Smooth muscle cell (in vitro differentiated cells): ENCODE results near the gene FLNA. TPM values are rescaled to one million over a fixed set of nuclear protein-coding genes. Genes with fewer than 3 reads are reported as not detected.
"Not testable (repeated sequence)": the region's sequence is repeated elsewhere in the genome, so short reads cannot be mapped to it uniquely, and the experiment has no call there.

Experiments used
- DNase-seq: peaks from one replicate; lab custom pipeline; 2025; ENCODE audit not compliant: unreplicated experiment; lab: John Stamatoyannopoulos, UW
- H2AFZ ChIP-seq: fragments of 200-600 bp; sonication (generic); 2 replicates; pipeline ENCODE4 v1.6.0; 2016; ENCODE audit warnings: antibody characterized with exemption, low read depth, mild to moderate bottlenecking
- H3F3A ChIP-seq: fragments of 200-600 bp; sonication (generic); 2 replicates; pipeline ENCODE4 v1.6.0; 2017; ENCODE audit warnings: antibody characterized with exemption, low read depth
- H3K27ac ChIP-seq: fragments of 200-600 bp; sonication (generic); 2 replicates; pipeline ENCODE4 v1.5.1; 2016; ENCODE audit warnings: low read depth, mild to moderate bottlenecking
- H3K27me3 ChIP-seq: fragments of 200-600 bp; sonication (generic); 2 replicates; pipeline ENCODE4 v1.6.1; 2016; ENCODE audit warnings: low read depth, mild to moderate bottlenecking
- H3K36me3 ChIP-seq: fragments of 200-600 bp; sonication (generic); 2 replicates; pipeline ENCODE4 v1.5.1; 2016; ENCODE audit warnings: low read depth
- H3K4me1 ChIP-seq: fragments of 200-600 bp; sonication (generic); 2 replicates; pipeline ENCODE4 v1.5.1; 2016; ENCODE audit warnings: low read depth
- H3K4me2 ChIP-seq: fragments of 200-600 bp; sonication (generic); 2 replicates; pipeline ENCODE4 v1.6.0; 2016; ENCODE audit warnings: mild to moderate bottlenecking
- H3K4me3 ChIP-seq: fragments of 200-600 bp; sonication (generic); 2 replicates; pipeline ENCODE4 v1.5.1; 2016; ENCODE audit warnings: mild to moderate bottlenecking
- H3K79me2 ChIP-seq: fragments of 200-600 bp; sonication (generic); 2 replicates; pipeline ENCODE4 v1.6.0; 2016; ENCODE audit warnings: low read depth, mild to moderate bottlenecking
- H3K9ac ChIP-seq: fragments of 200-600 bp; sonication (generic); 2 replicates; pipeline ENCODE4 v1.6.0; 2016; ENCODE audit warnings: low read depth
- H3K9me3 ChIP-seq: fragments of 200-600 bp; sonication (generic); replicated peaks from 2 replicates; pipeline ENCODE4 v1.5.1; 2016; ENCODE audit warnings: low read depth
- H4K20me1 ChIP-seq: fragments of 200-600 bp; sonication (generic); 2 replicates; pipeline ENCODE4 v1.6.0; 2016; ENCODE audit warnings: low read depth
- WGBS: methylation state at CpG from one replicate; pipeline ENCODE4 v1.1.7; 2016; ENCODE audit warnings: low lambda C conversion rate; 5-methylcytosine and 5-hydroxymethylcytosine counted together
- polyA plus RNA-seq: library from polyadenylated mRNA; unstranded; fragments of >200 nt; fragmentation: Nextera tagmentation; extraction: Ambion mirVana; gene quantifications from 2 replicates; pipeline ENCODE4 v1.2.1, GENCODE V29; 2016
- small RNA-seq: library from RNA; depleted of rRNA; stranded (forward); fragments of <200 nt; gene quantifications from one replicate; pipeline ENCODE3, GENCODE V24; 2014
- total RNA-seq: library from RNA; depleted of rRNA; stranded (reverse); fragments of >200 nt; gene quantifications from 2 replicates; pipeline ENCODE4 v1.2.3, GENCODE V29; 2014
- TF ChIP-seq, protein P1 (sequence below): fragments of 200-600 bp; sonication (generic); IDR thresholded peaks from 2 replicates; pipeline ENCODE4 v1.5.1; 2017; ENCODE audit warnings: borderline replicate concordance, mild to moderate bottlenecking, antibody characterized with exemption; ENCODE audit not compliant: insufficient read depth, poor library complexity, severe bottlenecking

FLNA gene
- total and polyA plus RNA-seq, 2 experiments from 2014 or later: 860 to 1,632 TPM

- Histone ChIP-seq H3K9ac (no peak overlapping the region), H3K79me2 (no peaks in the 10 kb centered on the region), H4K20me1 (no peaks in the 10 kb centered on the region), H3K4me1 (no peaks in the 10 kb centered on the region), H3K27me3 (no peaks in the 10 kb centered on the region), H3K4me2 (no peak overlapping the region), H3K9me3 (no peaks in the 10 kb centered on the region), H3K4me3 (no peak overlapping the region), H2AFZ (no peak overlapping the region), H3K27ac (no peak overlapping the region), H3F3A (no peaks in the 10 kb centered on the region), H3K36me3 (no peaks in the 10 kb centered on the region)
- no peak for DNase-seq
- WGBS: 88% methylated on average over 10 of the region's 10 CpGs
- TF ChIP-seq, protein P1, sequence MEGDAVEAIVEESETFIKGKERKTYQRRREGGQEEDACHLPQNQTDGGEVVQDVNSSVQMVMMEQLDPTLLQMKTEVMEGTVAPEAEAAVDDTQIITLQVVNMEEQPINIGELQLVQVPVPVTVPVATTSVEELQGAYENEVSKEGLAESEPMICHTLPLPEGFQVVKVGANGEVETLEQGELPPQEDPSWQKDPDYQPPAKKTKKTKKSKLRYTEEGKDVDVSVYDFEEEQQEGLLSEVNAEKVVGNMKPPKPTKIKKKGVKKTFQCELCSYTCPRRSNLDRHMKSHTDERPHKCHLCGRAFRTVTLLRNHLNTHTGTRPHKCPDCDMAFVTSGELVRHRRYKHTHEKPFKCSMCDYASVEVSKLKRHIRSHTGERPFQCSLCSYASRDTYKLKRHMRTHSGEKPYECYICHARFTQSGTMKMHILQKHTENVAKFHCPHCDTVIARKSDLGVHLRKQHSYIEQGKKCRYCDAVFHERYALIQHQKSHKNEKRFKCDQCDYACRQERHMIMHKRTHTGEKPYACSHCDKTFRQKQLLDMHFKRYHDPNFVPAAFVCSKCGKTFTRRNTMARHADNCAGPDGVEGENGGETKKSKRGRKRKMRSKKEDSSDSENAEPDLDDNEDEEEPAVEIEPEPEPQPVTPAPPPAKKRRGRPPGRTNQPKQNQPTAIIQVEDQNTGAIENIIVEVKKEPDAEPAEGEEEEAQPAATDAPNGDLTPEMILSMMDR: no peak
These were observed 69.6 kb downstream of the FLNA start for GRCh38 chrX:154304846-154305245.

GRCh38 chrX:154303476-154303875, 71.0 kb downstream of the FLNA start:
- H3K4me1 ChIP-seq: no peaks in the 10 kb centered on the region
- no peak overlapping the region for H3K9ac ChIP-seq

DNA sequence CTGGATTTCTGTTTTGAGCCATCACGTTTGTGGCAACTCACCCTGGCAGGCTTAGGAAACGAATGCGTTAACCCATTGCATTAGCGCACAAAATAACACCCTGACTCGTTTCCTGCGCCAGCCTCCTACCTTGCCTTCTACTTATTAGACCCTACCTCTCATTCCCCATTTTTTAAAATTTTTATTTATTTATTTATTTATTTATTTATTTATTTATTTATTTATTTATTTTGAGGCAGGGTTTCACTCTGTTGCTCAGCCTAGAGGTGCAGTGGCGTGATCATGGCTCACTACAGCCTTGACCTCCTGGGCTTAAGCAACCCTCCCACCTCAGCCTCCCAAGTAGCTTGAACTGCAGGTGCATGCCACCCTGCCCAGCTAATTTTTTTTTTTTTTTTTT, 71.4 kb downstream of the FLNA start:
- not testable (repeated sequence) for H3K9ac ChIP-seq, H3K27me3 ChIP-seq, H2AFZ ChIP-seq, H3K79me2 ChIP-seq, H3K9me3 ChIP-seq, H3F3A ChIP-seq, H3K27ac ChIP-seq, H4K20me1 ChIP-seq, H3K4me3 ChIP-seq, H3K4me2 ChIP-seq, DNase-seq, H3K4me1 ChIP-seq, H3K36me3 ChIP-seq
- 82% methylated on average over 7 of the region's 7 CpGs for WGBS

More at GRCh38 chrX:154303476-154303875, 71.0 kb downstream of the FLNA start:
- Histone ChIP-seq H3K36me3 (no peaks in the 10 kb centered on the region), H3K9me3 (no peaks in the 10 kb centered on the region), H2AFZ (no peak overlapping the region), H3K27me3 (no peaks in the 10 kb centered on the region), H3K79me2 (no peaks in the 10 kb centered on the region), H3K4me3 (no peak overlapping the region), H4K20me1 (no peaks in the 10 kb centered on the region), H3F3A (no peaks in the 10 kb centered on the region), H3K4me2 (no peak overlapping the region), H3K27ac (no peak overlapping the region)
- no peak for DNase-seq
- TF ChIP-seq, protein P1: no peak
- WGBS: 79% methylated on average over 7 of the region's 8 CpGs

GRCh38 chrX:154300816-154301215, 73.6 kb downstream of the FLNA start:
- H3K4me2 ChIP-seq: no peak overlapping the region
- WGBS: 93% methylated on average over 8 of the region's 8 CpGs
- H3F3A ChIP-seq: no peaks in the 10 kb centered on the region
- no peak for DNase-seq
- no peaks in the 10 kb centered on the region for H3K9me3 ChIP-seq
- no peaks in the 10 kb centered on the region for H3K27me3 ChIP-seq
- no peak overlapping the region for H3K4me3 ChIP-seq
- H3K4me1 ChIP-seq: no peaks in the 10 kb centered on the region
- no peaks in the 10 kb centered on the region for H4K20me1 ChIP-seq
- TF ChIP-seq, protein P1: no peak
- H3K36me3 ChIP-seq: no peaks in the 10 kb centered on the region
- no peak overlapping the region for H3K27ac ChIP-seq
- no peak overlapping the region for H3K9ac ChIP-seq
- H2AFZ ChIP-seq: no peak overlapping the region
- no peaks in the 10 kb centered on the region for H3K79me2 ChIP-seq

Small RNAs within 50 kb of the gene (small RNA-seq; reads per million reads assigned to genes)
- not detected for gene SNORA70

Other genes with a start within 250 kb of the FLNA start
- gene OPN1LW, start 230.4 kb downstream of the FLNA start, total RNA-seq: not detected in 2 replicates
- gene OPN1LW, start 230.4 kb downstream of the FLNA start, polyA plus RNA-seq: not detected in 2 replicates
- gene OPN1MW, start 192.0 kb downstream of the FLNA start, total RNA-seq: not detected in 2 replicates
- gene OPN1MW, start 192.0 kb downstream of the FLNA start, polyA plus RNA-seq: not detected in 2 replicates
- not detected in 2 replicates for gene OPN1MW2, start 154.9 kb downstream of the FLNA start, total RNA-seq
- gene OPN1MW2, start 154.9 kb downstream of the FLNA start, polyA plus RNA-seq: not detected in 2 replicates
- gene OPN1MW3, start 117.1 kb downstream of the FLNA start, total RNA-seq: not detected in 2 replicates
- gene OPN1MW3, start 117.1 kb downstream of the FLNA start, polyA plus RNA-seq: not detected in 2 replicates
- gene TEX28, start 79.5 kb downstream of the FLNA start, total RNA-seq: not detected in 2 replicates
- gene TEX28, start 79.5 kb downstream of the FLNA start, polyA plus RNA-seq: not detected in 2 replicates
- gene TKTL1, start 78.8 kb downstream of the FLNA start, total RNA-seq: not detected in 2 replicates
- gene TKTL1, start 78.8 kb downstream of the FLNA start, polyA plus RNA-seq: not detected in 2 replicates
- 46.1 and 61.4 TPM in 2 replicates for gene EMD, start 4.7 kb upstream of the FLNA start, total RNA-seq
- gene EMD, start 4.7 kb upstream of the FLNA start, polyA plus RNA-seq: 63.9 and 67.4 TPM in 2 replicates
- 2,811 and 3,107 TPM in 2 replicates for gene RPL10, start 23.7 kb upstream of the FLNA start, total RNA-seq
- 1,314 and 1,395 TPM in 2 replicates for gene RPL10, start 23.7 kb upstream of the FLNA start, polyA plus RNA-seq
- gene DNASE1L1, start 34.6 kb upstream of the FLNA start, total RNA-seq: 33.6 and 40.4 TPM in 2 replicates
- 23.0 and 30.0 TPM in 2 replicates for gene DNASE1L1, start 34.6 kb upstream of the FLNA start, polyA plus RNA-seq
- 28.3 and 203 TPM in 2 replicates for gene TAFAZZIN, start 36.9 kb upstream of the FLNA start, total RNA-seq
- gene TAFAZZIN, start 36.9 kb upstream of the FLNA start, polyA plus RNA-seq: 30.2 and 32.4 TPM in 2 replicates
- 84.0 and 104 TPM in 2 replicates for gene ATP6AP1, start 54.0 kb upstream of the FLNA start, total RNA-seq
- 193 and 213 TPM in 2 replicates for gene ATP6AP1, start 54.0 kb upstream of the FLNA start, polyA plus RNA-seq
- 92.2 and 98.8 TPM in 2 replicates for gene GDI1, start 62.5 kb upstream of the FLNA start, total RNA-seq
- gene GDI1, start 62.5 kb upstream of the FLNA start, polyA plus RNA-seq: 143 and 160 TPM in 2 replicates
- gene FAM50A, start 69.5 kb upstream of the FLNA start, total RNA-seq: 46.0 and 50.1 TPM in 2 replicates
- 183 and 216 TPM in 2 replicates for gene FAM50A, start 69.5 kb upstream of the FLNA start, polyA plus RNA-seq
- 15.1 and 33.6 TPM in 2 replicates for gene PLXNA3, start 83.6 kb upstream of the FLNA start, total RNA-seq
- 38.2 and 60.2 TPM in 2 replicates for gene PLXNA3, start 83.6 kb upstream of the FLNA start, polyA plus RNA-seq
- 33.8 and 39.7 TPM in 2 replicates for gene LAGE3, start 104.6 kb upstream of the FLNA start, total RNA-seq
- 52.7 and 66.1 TPM in 2 replicates for gene LAGE3, start 104.6 kb upstream of the FLNA start, polyA plus RNA-seq
- 28.7 and 42.1 TPM in 2 replicates for gene UBL4A, start 112.0 kb upstream of the FLNA start, total RNA-seq
- gene UBL4A, start 112.0 kb upstream of the FLNA start, polyA plus RNA-seq: 46.9 and 50.8 TPM in 2 replicates
- 26.8 and 34.7 TPM in 2 replicates for gene SLC10A3, start 116.0 kb upstream of the FLNA start, total RNA-seq
- 52.1 and 63.1 TPM in 2 replicates for gene SLC10A3, start 116.0 kb upstream of the FLNA start, polyA plus RNA-seq
- gene FAM3A, start 141.6 kb upstream of the FLNA start, total RNA-seq: 13.6 and 16.0 TPM in 2 replicates
- gene FAM3A, start 141.6 kb upstream of the FLNA start, polyA plus RNA-seq: 49.1 and 53.7 TPM in 2 replicates
- gene G6PD, start 172.2 kb upstream of the FLNA start, total RNA-seq: 32.9 and 37.9 TPM in 2 replicates
- gene G6PD, start 172.2 kb upstream of the FLNA start, polyA plus RNA-seq: 12.9 and 13.5 TPM in 2 replicates
- gene IKBKG, start 173.0 kb upstream of the FLNA start, total RNA-seq: 8.3 and 12.5 TPM in 2 replicates
- gene IKBKG, start 173.0 kb upstream of the FLNA start, polyA plus RNA-seq: 25.4 and 32.0 TPM in 2 replicates
- gene CTAG1A, start 210.5 kb upstream of the FLNA start, total RNA-seq: not detected in 2 replicates
- not detected in 2 replicates for gene CTAG1A, start 210.5 kb upstream of the FLNA start, polyA plus RNA-seq
- gene CTAG1B, start 244.6 kb upstream of the FLNA start, total RNA-seq: not detected in 2 replicates
- gene CTAG1B, start 244.6 kb upstream of the FLNA start, polyA plus RNA-seq: not detected in 2 replicates